ENCODE results near the gene PDE3A. TPM values are rescaled to one million over a fixed set of nuclear protein-coding genes. Genes with fewer than 3 reads are reported as not detected.

Gene PDE3A
- polyA plus RNA-seq, 3 donors: 0.10 TPM; not detected in 2

GRCh38 chr12:20415641-20416040 lies 47.3 kb downstream of the PDE3A start:
- H3K4me1 ChIP-seq (ENCODE audit: control insufficient read depth in 1 of 2, insufficient read depth in 2 of 2, low read length in 2 of 2): no peaks in the 10 kb centered on the region
- no peak for TF ChIP-seq CTCF (IDR thresholded peaks at IDR 0.05)
- Mint-ChIP-seq H3K27ac (no peak overlapping the region), H3K36me3 (no peaks in the 10 kb centered on the region), H3K27me3 (ENCODE audit: low read depth in 3 of 3) (peaks cover 0 to 2% (median 0%) of the 10 kb centered on the region in 3 donors), H3K4me1 (peaks cover 2% of the 10 kb centered on the region), H3K9me3 (no peaks in the 10 kb centered on the region), H3K4me3 (no peak overlapping the region)
- no peak overlapping the region for H3K4me3 ChIP-seq (replicated peaks in 1 of 3; ENCODE audit: low read depth in 2 of 3, low read length in 3 of 3)
- H3K4me2 ChIP-seq (replicated peaks; ENCODE audit: extremely low read depth, low read length, poor library complexity, severe bottlenecking): no peak overlapping the region
- intact Hi-C loops (cut with micrococcal nuclease): no loop called here
- no peak overlapping the region for H3K9ac ChIP-seq (ENCODE audit: insufficient read depth, low read length, poor library complexity, severe bottlenecking)
- H3K36me3 ChIP-seq (replicated peaks in 1 of 2; ENCODE audit: control insufficient read depth in 1 of 2, insufficient read depth in 2 of 2, low read length in 2 of 2): no peaks in the 10 kb centered on the region
- H3K79me2 ChIP-seq (ENCODE audit: insufficient read depth, low read length): no peaks in the 10 kb centered on the region
- no peak for DNase-seq
- no CpG with 5 or more reads among the region's 6 CpGs for WGBS (ENCODE audit: insufficient coverage)
- no peaks in the 10 kb centered on the region for H3K9me3 ChIP-seq (replicated peaks in 1 of 2; ENCODE audit: control insufficient read depth in 1 of 2, insufficient read depth in 1 of 2, low read length in 2 of 2)
- H4K20me1 ChIP-seq (ENCODE audit: insufficient read depth, low read length): no peaks in the 10 kb centered on the region
- H2AFZ ChIP-seq (ENCODE audit: insufficient read depth, low read depth, low read length, poor library complexity, severe bottlenecking): no peak overlapping the region
- no peaks in the 10 kb centered on the region for H3K27me3 ChIP-seq (ENCODE audit: control insufficient read depth in 2 of 2, insufficient read depth in 2 of 2, low read length in 2 of 2)
- no peak overlapping the region for H3K27ac ChIP-seq (ENCODE audit: low read depth in 1 of 2, low read length in 2 of 2)

- H3K4me3 ChIP-seq (replicated peaks in 1 of 3; ENCODE audit: low read depth in 2 of 3, low read length in 3 of 3): no peak overlapping the region
- no peak overlapping the region for H3K4me3 Mint-ChIP-seq
- 84% methylated on average over 3 of the region's 6 CpGs for WGBS (ENCODE audit: insufficient coverage)
These were observed 52.2 kb downstream of the PDE3A start for GRCh38 chr12:20420557-20420956.

More at GRCh38 chr12:20420557-20420956, 52.2 kb downstream of the PDE3A start:
- Mint-ChIP-seq H3K27me3 (ENCODE audit: low read depth in 3 of 3) (no peaks in the 10 kb centered on the region), H3K4me1 (peaks cover 7% of the 10 kb centered on the region), H3K36me3 (no peaks in the 10 kb centered on the region), H3K27ac (no peak overlapping the region), H3K9me3 (no peaks in the 10 kb centered on the region)
- no peak overlapping the region for H3K9ac ChIP-seq (ENCODE audit: insufficient read depth, low read length, poor library complexity, severe bottlenecking)
- intact Hi-C loops (cut with micrococcal nuclease): no loop called here
- no peak for TF ChIP-seq CTCF (IDR thresholded peaks at IDR 0.05)
- H3K36me3 ChIP-seq (replicated peaks in 1 of 2; ENCODE audit: control insufficient read depth in 1 of 2, insufficient read depth in 2 of 2, low read length in 2 of 2): no peaks in the 10 kb centered on the region
- H3K79me2 ChIP-seq (ENCODE audit: insufficient read depth, low read length): no peaks in the 10 kb centered on the region
- H4K20me1 ChIP-seq (ENCODE audit: insufficient read depth, low read length): no peaks in the 10 kb centered on the region
- DNase-seq: no peak
- no peak overlapping the region for H2AFZ ChIP-seq (ENCODE audit: insufficient read depth, low read depth, low read length, poor library complexity, severe bottlenecking)
- no peak overlapping the region for H3K4me2 ChIP-seq (replicated peaks; ENCODE audit: extremely low read depth, low read length, poor library complexity, severe bottlenecking)
- no peak overlapping the region for H3K27ac ChIP-seq (ENCODE audit: low read depth in 1 of 2, low read length in 2 of 2)
- H3K27me3 ChIP-seq (ENCODE audit: control insufficient read depth in 2 of 2, insufficient read depth in 2 of 2, low read length in 2 of 2): no peaks in the 10 kb centered on the region
- no peaks in the 10 kb centered on the region for H3K4me1 ChIP-seq (ENCODE audit: control insufficient read depth in 1 of 2, insufficient read depth in 2 of 2, low read length in 2 of 2)
- H3K9me3 ChIP-seq (replicated peaks in 1 of 2; ENCODE audit: control insufficient read depth in 1 of 2, insufficient read depth in 1 of 2, low read length in 2 of 2): no peaks in the 10 kb centered on the region

Data from CD14-positive monocyte (primary cell).